GM19438 (cell line): Measurements from ENCODE around the gene ATG2A.

Experiments used
- ATAC-seq: cut with Tn5 transposase; IDR thresholded peaks from one replicate; pipeline ENCODE4 v1.9.1; 2021; ENCODE audit warnings: low read depth; ENCODE audit not compliant: unreplicated experiment

The ATG2A gene

DNA sequence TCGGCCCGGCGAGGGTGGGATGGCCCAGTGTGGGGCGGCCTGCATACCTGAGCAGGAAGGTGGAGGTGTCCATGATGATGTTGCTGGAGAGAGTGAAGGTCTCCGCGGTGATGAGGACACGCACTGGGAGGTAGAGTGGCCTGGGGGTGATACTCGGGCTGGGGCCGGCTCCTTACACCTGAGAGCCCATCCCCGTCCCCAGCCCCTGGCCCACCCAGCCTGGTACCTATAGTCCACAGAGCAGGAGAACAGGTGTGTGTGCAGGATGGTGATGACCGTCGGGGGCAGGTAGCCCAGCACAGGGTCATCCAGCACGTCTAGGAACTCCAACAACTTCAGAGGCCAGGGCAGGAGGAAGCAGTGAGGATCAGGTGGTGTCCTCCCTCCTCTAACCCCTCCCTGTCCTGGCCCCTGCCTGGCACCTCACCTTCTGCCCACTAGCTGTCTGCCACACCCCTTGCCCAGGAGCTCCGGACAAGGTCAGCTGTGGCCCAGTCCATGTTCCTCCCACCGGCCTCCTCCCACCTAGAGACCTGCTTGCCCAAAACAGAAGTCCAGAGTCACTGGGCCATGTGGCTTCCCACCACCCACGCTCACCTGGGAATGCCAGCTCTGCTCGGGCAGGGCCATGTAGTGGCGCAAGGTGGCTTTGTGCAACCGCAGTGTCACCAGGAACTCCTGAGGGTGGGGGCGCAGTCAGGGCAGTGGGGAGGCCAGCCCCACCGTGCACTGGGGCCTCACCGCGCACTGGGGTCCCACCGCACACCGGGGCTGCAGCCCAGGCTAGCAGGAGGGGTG is 11.3 kb downstream of the ATG2A start:
- ATAC-seq, result no peak

DNA sequence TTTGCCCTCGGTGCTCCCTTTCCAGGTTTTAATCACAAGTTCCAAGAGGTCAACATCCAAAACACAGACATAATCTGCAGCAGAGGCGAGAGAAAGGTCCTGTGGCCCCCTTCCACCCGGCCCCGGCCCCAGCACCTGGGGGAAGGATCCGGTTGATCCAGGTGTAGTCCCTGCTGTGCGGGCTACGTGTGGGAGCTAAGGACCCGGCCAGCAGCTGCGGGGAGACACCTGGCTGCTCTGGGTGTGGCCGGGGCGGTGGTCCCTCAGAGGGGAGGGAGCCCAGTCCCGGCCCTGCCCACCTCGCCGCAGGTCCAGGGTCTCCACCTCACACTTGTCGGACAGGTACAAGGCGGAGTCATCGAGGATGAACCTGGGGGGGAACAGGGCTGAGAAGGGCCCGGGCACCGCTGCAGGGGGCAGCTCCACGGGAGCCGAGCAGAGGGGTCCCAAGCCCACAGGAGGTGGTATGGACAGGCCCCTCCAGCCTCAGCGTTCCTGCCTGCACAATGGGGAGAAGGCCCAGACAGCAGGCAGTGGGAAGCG is 13.6 kb downstream of the ATG2A start:
- no peak for ATAC-seq

DNA sequence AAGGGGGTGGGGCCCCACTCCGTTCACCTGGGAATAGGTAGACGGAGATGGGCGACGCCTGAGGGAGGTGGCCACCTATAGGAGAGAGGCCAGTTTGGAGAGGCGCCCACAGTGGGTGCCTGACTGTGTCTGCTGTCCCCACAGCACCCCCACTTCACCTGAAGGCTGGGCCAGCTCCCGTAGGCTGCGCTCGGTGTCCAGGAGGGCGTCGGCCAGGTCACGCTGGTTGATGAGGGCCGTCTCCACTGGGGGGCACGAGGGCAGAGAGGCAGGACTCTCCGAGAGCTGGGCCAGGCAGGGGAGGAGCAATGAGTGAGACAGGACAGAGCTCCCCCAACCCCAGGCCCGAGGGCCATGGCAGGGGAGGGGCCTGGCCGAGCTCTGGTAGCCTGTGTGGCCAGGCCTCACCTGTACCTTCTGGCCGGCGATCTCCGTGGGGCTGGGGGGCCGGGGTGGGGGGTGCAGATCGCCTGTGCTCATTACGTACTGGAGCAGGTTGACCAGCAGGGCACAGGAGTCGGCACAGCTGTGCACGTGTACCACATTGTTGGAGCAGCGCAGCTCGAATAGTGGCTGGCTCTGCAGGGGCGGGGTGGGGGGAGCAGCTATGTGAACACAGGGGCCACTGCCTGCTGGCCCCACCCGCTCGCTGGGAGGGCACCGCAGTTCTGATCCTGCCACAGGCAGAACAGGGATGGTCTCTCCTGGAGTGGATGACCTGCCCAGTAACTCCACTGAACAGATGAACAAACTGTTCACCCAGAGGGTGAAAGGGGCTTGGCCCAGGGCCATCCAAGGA is 14.7 kb downstream of the ATG2A start:
- no peak for ATAC-seq

DNA sequence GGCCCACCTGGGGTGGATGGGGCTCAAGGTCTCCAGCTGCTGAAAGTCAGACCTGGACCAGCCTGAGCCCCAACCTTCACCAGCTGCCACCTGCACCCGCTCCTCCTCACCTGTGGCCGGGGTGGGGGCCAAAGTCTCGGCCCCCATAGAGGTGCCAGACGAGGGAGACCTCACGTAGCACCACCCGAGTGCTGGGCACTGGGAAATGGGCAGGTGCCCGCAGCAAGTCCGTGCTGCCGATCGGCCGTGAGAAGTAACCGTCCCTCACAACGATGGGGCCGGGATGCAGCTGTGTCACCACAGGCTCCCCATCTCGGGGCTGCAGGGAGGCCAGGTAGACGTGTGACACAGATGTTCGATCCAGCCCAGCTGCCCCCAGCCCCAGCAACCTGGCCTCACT is 16.2 kb downstream of the ATG2A start:
- ATAC-seq, result no peak

DNA sequence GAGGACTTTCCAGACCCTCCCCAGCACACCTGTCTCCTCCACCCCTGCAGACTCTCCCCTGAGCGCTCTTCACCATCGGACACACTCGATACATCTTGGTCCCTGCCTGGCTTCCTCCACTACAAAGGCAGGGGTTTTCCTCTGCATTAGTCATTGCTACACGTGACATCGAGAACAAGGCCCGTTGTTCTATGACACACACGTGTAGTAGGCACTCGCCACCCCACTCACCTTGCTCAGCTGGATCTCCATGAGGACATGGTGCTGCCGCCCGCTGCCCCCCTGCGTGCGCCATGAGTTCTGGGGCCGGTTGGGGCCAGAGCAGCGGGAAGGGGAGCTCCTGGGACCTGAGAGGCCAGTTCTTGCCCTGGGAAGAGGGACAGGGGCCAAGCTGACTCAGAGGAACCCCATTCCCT is 16.7 kb downstream of the ATG2A start:
- no peak for ATAC-seq

DNA sequence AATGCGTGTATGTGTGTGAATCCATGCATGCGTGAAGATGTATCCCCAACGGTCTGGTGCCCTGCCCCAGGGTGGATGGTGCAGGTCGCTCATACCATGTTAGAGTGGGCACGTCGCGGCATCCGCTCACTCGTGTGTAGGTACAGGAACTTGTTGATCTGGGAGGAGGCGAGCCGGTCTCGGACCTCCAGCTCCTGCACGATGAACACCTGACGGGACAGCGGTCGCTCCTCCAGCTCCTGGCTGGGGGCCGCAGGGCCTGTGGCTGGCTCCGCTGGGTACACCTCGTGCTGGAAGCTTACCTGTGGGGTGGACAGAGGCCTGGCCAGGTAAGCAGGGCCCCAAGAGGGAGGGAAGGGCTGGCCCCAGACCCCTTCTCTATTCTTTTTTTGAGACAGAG is 18.5 kb downstream of the ATG2A start:
- no peak for ATAC-seq

DNA sequence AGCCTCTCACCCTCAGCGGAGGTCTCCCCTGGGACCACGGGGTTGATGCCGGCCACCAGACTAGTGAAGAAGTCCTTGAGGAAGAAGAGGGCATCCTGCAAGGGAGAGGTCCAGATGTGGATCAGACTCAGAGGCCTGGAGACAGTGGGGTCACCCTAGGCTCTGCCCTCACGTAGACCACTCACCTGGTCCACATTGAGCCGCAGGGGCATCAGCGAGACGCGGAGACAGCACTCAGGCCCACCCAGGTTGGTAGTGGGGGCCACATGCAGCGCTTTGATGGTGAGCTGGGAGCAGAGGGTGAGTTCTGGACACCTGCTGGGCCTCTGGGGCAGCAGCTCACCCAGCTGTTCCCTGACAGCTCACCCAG is 18.9 kb downstream of the ATG2A start:
- ATAC-seq, result no peak

DNA sequence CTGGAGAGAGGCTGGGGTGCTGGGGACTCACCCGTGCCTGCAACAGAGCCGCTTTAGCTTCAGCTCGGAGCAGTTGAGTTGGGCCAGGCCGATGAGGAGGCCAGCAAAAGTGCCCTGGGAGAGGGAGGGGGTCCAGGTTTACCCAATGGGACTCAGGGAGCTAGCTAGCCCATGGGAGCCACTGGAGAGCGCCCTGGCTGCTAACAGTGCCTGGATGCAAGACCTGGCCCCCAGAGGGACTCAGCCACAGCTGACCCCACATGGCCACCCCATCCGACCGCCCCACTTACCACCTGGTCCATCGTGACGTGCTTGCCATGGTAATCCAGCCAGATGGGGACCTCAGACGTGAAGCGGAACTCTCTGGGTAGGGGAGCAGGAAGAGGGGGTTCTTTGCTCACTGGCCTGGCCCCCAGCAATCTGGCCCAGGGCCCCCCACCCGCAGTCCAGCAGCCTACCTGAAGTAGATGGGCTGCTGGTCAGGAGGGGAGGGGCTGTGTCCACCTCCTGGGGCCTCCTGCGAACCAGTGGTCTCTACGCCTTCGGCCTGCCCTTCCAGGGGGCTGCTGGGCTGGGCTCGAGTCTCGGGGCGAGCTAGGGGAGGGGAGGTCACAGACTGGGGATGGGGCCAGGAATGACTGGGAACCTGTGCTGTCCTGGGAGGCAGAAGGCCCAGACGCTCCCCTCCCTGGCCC is 19.5 kb downstream of the ATG2A start:
- ATAC-seq, result no peak

DNA sequence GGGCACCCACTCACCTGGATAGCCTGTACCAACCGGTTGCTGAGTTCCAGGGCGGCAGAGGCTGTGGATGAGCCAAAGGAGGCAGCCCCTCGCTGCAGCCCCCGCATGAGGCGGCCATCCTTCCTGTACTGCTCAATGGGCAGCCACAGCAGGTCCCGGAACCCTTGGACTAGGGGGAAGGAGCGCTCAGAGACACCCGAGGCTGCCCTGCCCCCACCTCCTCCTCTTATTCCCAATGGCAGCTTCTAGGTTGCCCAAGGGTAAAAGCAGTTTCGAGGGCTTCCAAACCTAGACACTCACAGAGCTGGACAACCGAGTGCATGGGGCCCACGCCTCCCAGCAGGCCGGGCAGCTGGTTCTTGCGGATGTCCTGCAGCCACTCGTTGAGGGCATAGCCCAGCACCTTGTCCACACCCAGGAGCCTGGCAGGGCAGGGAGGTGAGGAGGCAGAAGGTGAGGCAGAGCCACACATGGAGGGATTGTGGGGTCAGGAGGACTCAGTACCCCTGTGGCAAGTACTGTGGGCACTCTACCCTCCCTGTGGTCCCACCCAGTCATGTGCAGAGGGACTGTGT is 20.5 kb downstream of the ATG2A start:
- ATAC-seq, result no peak

DNA sequence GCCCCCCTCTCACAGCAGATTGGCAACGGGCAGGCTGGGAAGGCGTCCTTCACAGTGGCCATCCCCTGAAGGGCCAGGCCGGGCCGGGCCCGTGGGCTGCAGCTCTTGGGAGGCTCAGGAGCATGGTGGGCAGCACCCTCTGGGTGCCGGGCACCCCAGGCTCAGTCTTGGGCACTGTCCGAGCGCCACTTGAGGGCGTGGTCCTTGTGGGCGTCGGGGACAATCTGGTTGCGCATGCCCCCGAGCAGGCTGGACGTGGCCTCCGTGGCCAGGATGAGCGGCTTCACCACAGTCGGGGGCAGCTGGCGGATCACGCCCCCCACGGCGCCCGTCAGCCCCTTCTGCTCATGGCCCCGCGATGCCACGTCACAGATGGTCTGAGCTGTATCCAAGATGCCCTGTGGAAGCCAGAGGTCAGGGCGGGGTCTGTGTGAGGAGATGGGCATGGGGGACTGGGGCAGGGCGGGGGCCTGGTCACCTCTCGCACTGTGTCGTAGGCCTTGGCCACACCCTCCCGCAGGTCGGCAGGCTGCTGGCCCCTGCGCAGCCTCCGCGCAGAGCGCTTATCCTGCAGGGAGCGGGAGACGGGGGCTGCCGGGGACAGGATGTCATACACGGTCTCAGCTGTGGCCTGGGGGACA is 22.1 kb downstream of the ATG2A start:
- ATAC-seq, result no peak

DNA sequence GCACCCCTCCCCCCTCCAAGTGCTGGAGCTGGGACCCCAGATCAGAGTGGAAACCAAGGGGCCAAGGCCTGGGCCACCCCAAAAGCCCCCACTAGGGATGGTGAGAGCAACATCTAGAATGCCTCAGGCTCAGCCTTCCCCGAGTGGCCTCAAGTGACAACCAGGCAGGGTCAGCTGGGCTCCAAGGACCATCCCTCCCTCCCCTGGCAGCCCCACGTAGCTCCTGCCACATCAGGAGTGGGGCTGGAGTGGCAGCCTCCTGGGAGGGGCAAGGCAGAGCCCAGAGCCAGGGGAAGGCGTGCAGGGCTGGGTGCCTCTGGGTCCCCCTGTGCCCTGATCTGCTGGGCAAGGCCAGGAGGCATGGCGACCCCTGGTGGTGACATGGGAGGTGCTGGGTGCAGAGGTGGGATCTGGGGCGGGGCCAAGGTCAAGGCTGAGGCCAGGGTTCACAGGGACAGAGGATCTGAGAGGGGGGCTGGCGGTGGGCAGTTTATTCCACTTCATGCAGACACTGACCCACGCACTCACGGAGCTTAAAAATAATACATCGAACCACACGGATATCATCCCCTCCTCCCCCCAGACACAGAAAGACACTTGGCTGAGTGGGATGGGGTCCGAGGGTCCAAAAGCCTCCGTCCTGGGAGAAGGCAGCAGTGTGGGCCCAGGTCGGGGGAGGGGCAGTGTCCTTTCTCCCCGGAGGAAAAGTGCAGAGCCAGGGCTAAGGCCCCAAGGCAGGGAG is 22.8 kb downstream of the ATG2A start:
- no peak for ATAC-seq

DNA sequence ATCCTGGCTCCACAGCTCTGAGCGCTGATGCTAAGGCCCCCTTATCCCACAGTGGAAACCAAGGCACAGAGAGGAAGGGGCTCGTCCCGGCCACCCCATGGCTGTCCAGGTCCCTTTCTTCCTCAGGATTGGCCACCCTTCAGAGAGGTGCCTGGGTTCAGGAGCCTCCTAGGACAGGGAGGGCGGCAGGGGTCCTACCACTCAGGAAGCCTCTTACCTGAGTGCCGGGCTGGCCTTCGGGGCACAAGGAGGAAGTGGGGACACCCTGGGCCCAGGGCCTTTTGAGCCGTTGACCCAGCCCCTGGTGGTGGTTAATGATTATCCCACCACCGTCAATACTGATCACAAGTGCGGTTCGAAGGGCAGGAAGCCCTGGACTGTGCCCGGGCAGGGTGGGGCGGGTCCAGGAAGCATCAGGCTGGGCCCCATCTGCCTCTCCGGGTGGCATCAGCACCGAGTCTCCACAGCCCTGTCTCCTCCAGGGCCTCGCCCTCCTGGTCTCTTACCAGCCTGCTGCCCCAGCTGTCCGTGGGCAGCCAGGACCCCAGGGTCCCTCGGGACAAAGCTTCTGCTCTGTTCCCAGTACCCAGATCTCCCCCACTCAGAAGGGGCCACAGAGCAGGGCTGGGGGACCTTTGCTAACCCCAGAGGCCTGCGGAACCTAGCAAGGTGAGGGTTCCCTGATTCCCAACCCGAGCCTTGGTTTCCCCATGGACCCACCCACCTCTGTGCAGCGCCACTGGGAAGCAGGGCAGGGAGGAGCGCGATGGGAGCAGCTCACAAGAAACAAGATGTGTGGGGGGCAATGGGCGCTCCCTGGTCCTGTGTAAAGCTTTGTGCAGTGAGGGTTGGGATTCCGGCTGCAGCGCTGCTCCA is 23.6 kb downstream of the ATG2A start:
- no peak for ATAC-seq

DNA sequence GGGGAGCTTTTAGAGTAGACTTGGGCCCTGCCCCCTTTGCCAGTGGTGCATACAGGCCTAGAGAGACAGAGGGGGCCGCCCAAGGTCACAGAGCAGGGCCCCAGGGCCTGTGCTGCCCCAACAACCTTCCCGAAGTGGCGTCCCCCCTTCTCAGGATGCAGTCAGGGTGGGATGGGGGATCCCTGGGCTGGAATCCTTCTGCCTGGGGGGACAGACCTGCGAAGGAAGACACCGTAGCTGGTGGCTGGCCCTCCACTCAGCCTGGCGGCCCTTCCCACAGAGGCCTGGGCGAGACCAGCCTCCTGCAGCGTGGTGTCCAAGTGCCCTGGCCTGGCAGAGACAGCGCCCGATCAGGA is 24.2 kb downstream of the ATG2A start:
- no peak for ATAC-seq

DNA sequence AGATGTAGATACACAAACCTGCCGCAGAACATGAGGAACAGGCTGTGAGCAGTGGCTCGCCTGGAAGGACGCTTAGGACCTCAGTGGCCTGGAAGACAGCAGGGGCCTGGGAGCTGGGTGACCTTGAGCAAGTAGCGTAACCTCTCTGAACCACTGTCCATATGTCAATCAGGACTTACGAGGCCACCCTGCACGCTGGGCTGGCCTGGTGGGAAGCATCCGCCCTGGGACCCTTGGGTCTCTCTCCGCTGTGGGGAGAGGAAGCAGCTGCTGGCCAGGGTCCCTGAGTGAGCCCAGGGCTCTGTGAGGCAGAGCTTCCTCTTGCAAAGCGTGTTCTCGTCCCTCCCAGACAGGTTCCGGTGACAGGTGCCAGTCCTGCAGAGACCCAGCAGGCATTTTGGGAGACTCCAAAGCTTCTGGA is 24.6 kb downstream of the ATG2A start:
- no peak for ATAC-seq

DNA sequence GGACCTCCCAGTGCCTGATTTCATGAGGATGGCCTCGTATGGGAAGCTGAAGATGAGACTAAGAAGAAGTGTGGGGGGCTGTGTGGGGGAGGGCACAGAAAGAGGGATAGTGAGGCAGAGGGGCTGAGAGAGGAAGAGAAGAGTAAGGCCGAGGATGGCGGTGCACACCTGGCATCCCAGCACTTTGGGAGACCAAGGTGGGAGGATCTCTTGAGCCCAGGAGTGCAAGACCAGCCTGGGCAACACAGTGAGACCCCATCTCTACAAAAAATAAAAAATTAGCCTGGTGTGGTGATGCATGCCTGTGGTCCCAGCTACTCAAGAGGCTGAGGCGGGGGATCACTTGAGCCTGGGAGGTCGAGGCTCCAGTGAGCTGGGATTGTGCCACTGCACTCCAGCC is 25.1 kb downstream of the ATG2A start:
- no peak for ATAC-seq

DNA sequence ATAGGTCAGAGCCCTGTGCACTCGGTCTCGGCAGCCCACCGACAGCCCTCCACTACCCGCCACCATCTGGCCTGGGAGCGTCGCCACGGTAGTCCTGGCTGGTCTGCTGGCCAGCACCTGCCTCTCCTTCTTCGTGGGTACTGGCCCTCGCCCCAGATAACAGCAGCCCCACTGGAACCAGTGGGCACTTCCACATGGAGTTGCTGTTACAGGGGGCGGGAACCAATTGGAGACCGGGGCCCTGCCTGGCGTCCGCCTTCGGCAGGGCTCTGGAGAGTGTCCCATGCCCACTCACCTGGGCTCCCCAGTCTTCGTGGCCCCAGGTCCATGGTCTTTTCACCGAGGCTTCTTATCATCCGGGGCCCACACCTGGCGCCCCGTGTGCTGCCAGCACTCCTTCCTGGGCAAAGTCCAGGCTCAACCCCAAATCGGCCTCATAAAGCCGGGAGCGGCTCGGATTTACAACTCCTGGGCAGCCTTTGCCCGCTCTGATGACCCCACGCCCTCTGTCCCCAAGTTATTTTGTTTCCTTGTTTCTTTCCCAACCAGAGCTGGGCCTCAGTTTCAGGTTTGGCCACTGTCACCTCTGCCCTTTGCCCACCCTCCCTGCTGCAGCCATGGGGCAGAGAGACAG is 25.7 kb downstream of the ATG2A start:
- no peak for ATAC-seq

DNA sequence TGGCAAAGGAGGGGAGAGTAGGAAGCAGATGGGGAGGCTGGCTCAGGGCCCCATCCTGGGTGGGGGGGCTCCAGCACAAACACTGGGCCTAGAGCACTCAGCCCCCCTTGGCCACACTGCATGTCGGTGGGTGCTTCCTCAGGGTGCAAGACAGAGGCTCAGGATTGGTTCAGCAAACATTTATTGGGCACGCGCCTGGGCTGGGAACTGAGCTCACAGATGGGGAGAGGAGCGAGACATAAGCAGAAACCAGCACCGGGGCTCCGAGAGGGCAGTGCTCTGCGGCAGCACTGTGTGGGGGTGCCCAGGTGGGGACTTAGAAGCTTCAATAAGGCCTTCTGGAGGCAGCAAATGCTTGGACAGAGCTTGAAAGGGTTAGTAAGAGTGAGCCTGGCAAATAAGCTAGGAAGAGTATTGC is 26.5 kb downstream of the ATG2A start:
- ATAC-seq, result no peak

DNA sequence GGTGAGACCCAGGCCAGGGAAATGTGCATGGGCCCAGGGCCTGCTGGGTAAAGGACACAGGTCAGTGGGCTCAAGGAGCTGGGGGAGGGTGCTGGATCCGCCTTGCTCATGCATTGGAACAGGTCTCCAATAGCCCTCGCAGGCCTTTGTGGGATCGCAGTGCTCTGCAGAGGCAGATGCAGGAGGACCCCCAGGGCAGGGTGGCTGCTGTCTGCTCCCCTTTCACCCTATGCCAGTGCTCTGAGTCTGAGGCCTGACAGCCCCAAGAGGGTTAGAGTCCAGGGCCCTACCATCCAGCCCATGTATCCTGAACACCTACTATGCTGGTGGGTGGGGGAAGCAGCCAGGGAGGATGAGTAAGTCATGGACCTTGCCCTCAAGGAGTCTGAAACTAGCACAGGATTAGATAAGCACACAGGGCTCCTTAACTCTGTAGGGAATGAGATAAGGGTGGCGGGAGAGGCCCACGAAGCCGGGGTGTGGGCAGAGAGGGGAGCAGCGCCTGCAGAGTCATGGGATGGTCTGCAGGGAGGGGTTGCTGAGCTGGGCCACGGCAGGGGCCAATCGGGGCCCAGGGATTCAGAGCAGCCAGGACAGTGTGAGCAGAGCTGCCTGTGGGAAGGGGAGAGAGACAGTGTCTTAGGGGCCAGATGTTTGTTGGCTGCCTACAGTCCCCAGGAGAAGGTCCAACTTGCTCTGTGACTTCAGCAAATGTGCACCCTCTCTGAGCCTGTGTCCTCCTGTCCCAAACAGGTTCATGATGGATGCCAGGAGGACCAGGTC is 28.1 kb downstream of the ATG2A start:
- no peak for ATAC-seq
